OCI-LY7 (cell line): ENCODE results near the gene OR4F15. TPM values are rescaled to one million over a fixed set of nuclear protein-coding genes. Genes with fewer than 3 reads are reported as not detected.

Source experiments
- BruUV-seq: library from RNA; stranded (reverse); fragments of 400-500 nt; replicated peaks from 2 replicates; lab custom pipeline; 2021; lab: Mats Ljungman, UMichigan
- CTCF ChIA-PET: fragments of 300-600 bp; sonication (Branson Sonifier 250); formaldehyde crosslinking; loops from one replicate; lab custom pipeline; 2022; ENCODE audit warnings: antibody characterized with exemption; ENCODE audit not compliant: unreplicated experiment; lab: Charles Lee
- POLR2A ChIA-PET: fragments of 300-600 bp; sonication (Branson Sonifier 250); formaldehyde crosslinking; loops from one replicate; lab custom pipeline; 2022; ENCODE audit warnings: antibody characterized with exemption; lab: Charles Lee
- DNase-seq: peaks from one replicate; pipeline ENCODE4 v3.0.0-alpha.2; 2015; ENCODE audit warnings: low spot score
- H2AFZ ChIP-seq: fragments of 200-600 bp; sonication (generic), shearing (Covaris generic); 2 replicates; pipeline ENCODE4 v1.6.1; 2014; ENCODE audit warnings: mild to moderate bottlenecking, antibody characterized with exemption, low read length, moderate library complexity
- H3K27ac ChIP-seq: fragments of 200-600 bp; sonication (generic); 2 replicates; pipeline ENCODE4 v1.5.1; 2014; ENCODE audit warnings: mixed run types, low read depth, mild to moderate bottlenecking, moderate library complexity, low read length, inconsistent platforms; ENCODE audit not compliant: poor library complexity, severe bottlenecking
- H3K36me3 ChIP-seq: fragments of 200-600 bp; sonication (generic); 2 replicates; pipeline ENCODE4 v1.6.1; 2014; ENCODE audit warnings: mild to moderate bottlenecking, antibody characterized with exemption, low read length, moderate library complexity, mixed read lengths; ENCODE audit not compliant: insufficient read depth
- H3K4me1 ChIP-seq: fragments of 200-600 bp; sonication (generic); 2 replicates; pipeline ENCODE4 v1.5.1; 2014; ENCODE audit warnings: mild to moderate bottlenecking, low read length; ENCODE audit not compliant: insufficient read depth, poor library complexity, severe bottlenecking
- H3K4me2 ChIP-seq: fragments of 200-600 bp; sonication (generic); 2 replicates; pipeline ENCODE4 v1.6.1; 2014; ENCODE audit warnings: mild to moderate bottlenecking, low read length
- H3K4me3 ChIP-seq: fragments of 200-600 bp; sonication (generic); 2 replicates; pipeline ENCODE4 v1.5.1; 2014; ENCODE audit warnings: mild to moderate bottlenecking, low read depth, low read length; ENCODE audit not compliant: poor library complexity, severe bottlenecking
- H3K79me2 ChIP-seq: fragments of 200-600 bp; sonication (generic); 2 replicates; pipeline ENCODE4 v1.6.1; 2016; ENCODE audit warnings: low read depth, mild to moderate bottlenecking, low read length, moderate library complexity, mixed read lengths; ENCODE audit not compliant: insufficient read depth
- H3K9me2 ChIP-seq: fragments of 200-600 bp; sonication (generic); 2 replicates; pipeline ENCODE4 v1.6.1; 2016; ENCODE audit warnings: mild to moderate bottlenecking, low read length, mixed read lengths; ENCODE audit not compliant: insufficient read depth
- H3K9me3 ChIP-seq: fragments of 200-600 bp; sonication (generic); 2 replicates; pipeline ENCODE4 v1.6.1; 2014; ENCODE audit warnings: mild to moderate bottlenecking, mixed run types, low read length, mixed read lengths
- H4K20me1 ChIP-seq: fragments of 200-600 bp; sonication (generic); 2 replicates; pipeline ENCODE4 v1.6.1; 2014; ENCODE audit warnings: mild to moderate bottlenecking, antibody characterized with exemption, low read length, moderate library complexity, mixed read lengths; ENCODE audit not compliant: insufficient read depth
- CTCF ChIP-seq: fragments of 200-600 bp; sonication (generic); conservative IDR thresholded peaks from 2 replicates; pipeline ENCODE4 v1.5.1; 2014; ENCODE audit warnings: mild to moderate bottlenecking, antibody characterized with exemption, low read length, moderate library complexity, mixed read lengths
- EZH2phosphoT487 ChIP-seq: fragments of 200-600 bp; sonication (generic); IDR thresholded peaks from 2 replicates; pipeline ENCODE4 v1.6.1; 2018; ENCODE audit warnings: low read depth, borderline replicate concordance, mild to moderate bottlenecking, mixed run types, antibody characterized with exemption, low read length, moderate library complexity, mixed read lengths
- intact Hi-C: fragments of 100-400 bp; cut with micrococcal nuclease; formaldehyde crosslinking; loops from one replicate; pipeline ENCODE4 v1.10.0; 2022; ENCODE audit not compliant: unreplicated experiment
- total RNA-seq, 2 experiments: library from RNA; depleted of rRNA in 1 of 2; stranded (reverse); fragments of >200 nt in 1 of 2; shearing (Covaris generic) in 1 of 2; gene quantifications; 2 replicates each; pipeline ENCODE4 v1.2.3, GENCODE V29; 2014 to 2022

Gene OR4F15
- total RNA-seq, 2 experiments from 2014 or later = not detected

- intact Hi-C loops = no loop called here
- no TSS peak for BruUV-seq
- TF ChIP-seq CTCF = no peak
- no peak for TF ChIP-seq EZH2phosphoT487
- Histone ChIP-seq H3K4me2 (no peak overlapping the region), H4K20me1 (no peaks in the 10 kb centered on the region), H3K4me1 (no peaks in the 10 kb centered on the region), H2AFZ (no peak overlapping the region), H3K9me2 (no peaks in the 10 kb centered on the region), H3K36me3 (no peaks in the 10 kb centered on the region), H3K9me3 (no peaks in the 10 kb centered on the region), H3K4me3 (no peak overlapping the region), H3K27ac (no peak overlapping the region), H3K79me2 (no peaks in the 10 kb centered on the region)
- ChIA-PET POLR2A (no interaction called here), CTCF (no interaction called here)
- DNase-seq = no peak
Observed at GRCh38 chr15:101820781-101821180, 8.8 kb downstream of the OR4F15 start.

- intact Hi-C loops = no loop called here
Observed at GRCh38 chr15:101827257-101827656, 15.3 kb downstream of the OR4F15 start.

More at GRCh38 chr15:101827257-101827656, 15.3 kb downstream of the OR4F15 start:
- ChIA-PET POLR2A (no interaction called here), CTCF (no interaction called here)
- no peak overlapping the region for H3K4me3 ChIP-seq
- no TSS peak for BruUV-seq
- no peaks in the 10 kb centered on the region for H4K20me1 ChIP-seq
- no peak overlapping the region for H3K27ac ChIP-seq
- no peak for TF ChIP-seq CTCF
- no peak for TF ChIP-seq EZH2phosphoT487
- H3K79me2 ChIP-seq = no peaks in the 10 kb centered on the region
- no peak overlapping the region for H2AFZ ChIP-seq
- H3K4me2 ChIP-seq = no peak overlapping the region
- H3K9me2 ChIP-seq = no peaks in the 10 kb centered on the region
- H3K4me1 ChIP-seq = no peaks in the 10 kb centered on the region
- DNase-seq = no peak
- no peaks in the 10 kb centered on the region for H3K36me3 ChIP-seq
- H3K9me3 ChIP-seq = no peaks in the 10 kb centered on the region
